Activated CD4-positive, CD25-positive, alpha-beta regulatory T cell treated with anti-CD3 and anti-CD28 coated beads, Interleukin-2, amount 50 U/mL, for 24 hours (primary cell): ENCODE data around the gene SF1.

Experiments used
- ATAC-seq, 2 donors: fragments of 150-1000 bp; cut with Tn5 transposase; one replicate each; pipeline ENCODE4 v1.10.0; 2021; ENCODE audit warnings: mild to moderate bottlenecking in 1 of 2, moderate library complexity in 1 of 2

The SF1 gene

GRCh38 chr11:64723117-64723906 is 55.0 kb downstream of the SF1 start, which contains the start of gene NRXN2:
TSS of gene NRXN2 (minus strand) at chr11:64723197. CDS start at chr11:64713699, 9,498 bp downstream.
- ATAC-seq, result peak; percentile 98 to 99

GRCh38 chr11:64722141-64723065 is 55.9 kb downstream of the SF1 start:
- no peak for ATAC-seq

- ATAC-seq, result no peak
Observed at GRCh38 chr11:64721359-64721699, 57.0 kb downstream of the SF1 start.

GRCh38 chr11:64720640-64721358 is 57.5 kb downstream of the SF1 start:
- ATAC-seq, result no peak

- ATAC-seq, result no peak
Observed at GRCh38 chr11:64720167-64720566, 58.2 kb downstream of the SF1 start.

- no peak for ATAC-seq
Observed at GRCh38 chr11:64719406-64719805, 58.9 kb downstream of the SF1 start.

GRCh38 chr11:64718780-64719124 is 59.6 kb downstream of the SF1 start:
- ATAC-seq, result no peak

- no peak for ATAC-seq
Observed at GRCh38 chr11:64718084-64718779, 60.1 kb downstream of the SF1 start.

GRCh38 chr11:64717268-64717578 is 61.1 kb downstream of the SF1 start:
- ATAC-seq, result no peak

- no peak for ATAC-seq
Observed at GRCh38 chr11:64716473-64717267, 61.7 kb downstream of the SF1 start.

- ATAC-seq, result no peak
Observed at GRCh38 chr11:64715756-64716472, 62.4 kb downstream of the SF1 start.

GRCh38 chr11:64715110-64715509 is 63.2 kb downstream of the SF1 start:
- ATAC-seq, result no peak

GRCh38 chr11:64714666-64715065 is 63.7 kb downstream of the SF1 start:
- no peak for ATAC-seq
